Kidney epithelial cell (primary cell): ENCODE measurements around the gene CBFA2T2. TPM values are rescaled to one million over a fixed set of nuclear protein-coding genes. Genes with fewer than 3 reads are reported as not detected.

Experiments
- DNase-seq: peaks from one replicate; pipeline ENCODE4 v3.0.0-alpha.2; 2010; ENCODE audit warnings: low read depth
- H3K27me3 ChIP-seq: 2 replicates; pipeline ENCODE4 v1.6.0; 2011; ENCODE audit warnings: low read length; ENCODE audit not compliant: control insufficient read depth, insufficient read depth
- H3K36me3 ChIP-seq: 2 replicates; pipeline ENCODE4 v1.5.1; 2011; ENCODE audit warnings: low read length; ENCODE audit not compliant: control insufficient read depth, insufficient read depth
- H3K4me3 ChIP-seq: 2 replicates; pipeline ENCODE4 v1.5.1; 2011; ENCODE audit warnings: low read depth, mild to moderate bottlenecking, control low read depth, low read length
- CTCF ChIP-seq: IDR thresholded peaks from 2 replicates; pipeline ENCODE4 v1.5.1; 2011; ENCODE audit warnings: mild to moderate bottlenecking, moderate library complexity, low read length, control low read depth, inconsistent platforms; ENCODE audit not compliant: insufficient read depth, poor library complexity, severe bottlenecking
- total RNA-seq: library from RNA; depleted of rRNA; stranded (reverse); fragments of >200 nt; gene quantifications from 2 replicates; pipeline ENCODE4 v1.2.3, GENCODE V29; 2015

CBFA2T2 gene
- total RNA-seq, 1 donor from 2014 or later: 13.4 TPM

- no peak for TF ChIP-seq CTCF
- Histone ChIP-seq H3K4me3 (no peak overlapping the region), H3K27me3 (no peaks in the 10 kb centered on the region), H3K36me3 (no peaks in the 10 kb centered on the region)
- DNase-seq: no peak
These were observed 158.6 kb downstream of the CBFA2T2 start for GRCh38 chr20:33648396-33649004.

- Histone ChIP-seq H3K4me3 (no peak overlapping the region), H3K36me3 (no peaks in the 10 kb centered on the region), H3K27me3 (no peaks in the 10 kb centered on the region)
- TF ChIP-seq CTCF: no peak
- DNase-seq: no peak
These were observed 159.3 kb downstream of the CBFA2T2 start for GRCh38 chr20:33649201-33649681.

- Histone ChIP-seq H3K27me3 (peaks cover 3% of the 10 kb centered on the region), H3K36me3 (no peaks in the 10 kb centered on the region), H3K4me3 (no peak overlapping the region)
- DNase-seq: no peak
- no peak for TF ChIP-seq CTCF
These were observed 160.3 kb downstream of the CBFA2T2 start for GRCh38 chr20:33650111-33650752.

- Histone ChIP-seq H3K36me3 (no peaks in the 10 kb centered on the region), H3K4me3 (no peak overlapping the region), H3K27me3 (peaks cover 3% of the 10 kb centered on the region)
- DNase-seq: no peak
- no peak for TF ChIP-seq CTCF
These were observed 161.1 kb downstream of the CBFA2T2 start for GRCh38 chr20:33650753-33651561.

- Histone ChIP-seq H3K36me3 (no peaks in the 10 kb centered on the region), H3K4me3 (no peak overlapping the region), H3K27me3 (peaks cover 3% of the 10 kb centered on the region)
- no peak for DNase-seq
- TF ChIP-seq CTCF: no peak
These were observed 161.7 kb downstream of the CBFA2T2 start for GRCh38 chr20:33651562-33652048.
